GM19025 (cell line): ENCODE results near the gene XRCC5.
A peak's percentile ranks its signal among the peaks of the same experiment; 100 is the strongest.

Experiments
- ATAC-seq: cut with Tn5 transposase; IDR thresholded peaks from one replicate; pipeline ENCODE4 v1.9.1; 2021; ENCODE audit warnings: mild to moderate bottlenecking, low read depth, moderate library complexity; ENCODE audit not compliant: unreplicated experiment

The XRCC5 gene

DNA sequence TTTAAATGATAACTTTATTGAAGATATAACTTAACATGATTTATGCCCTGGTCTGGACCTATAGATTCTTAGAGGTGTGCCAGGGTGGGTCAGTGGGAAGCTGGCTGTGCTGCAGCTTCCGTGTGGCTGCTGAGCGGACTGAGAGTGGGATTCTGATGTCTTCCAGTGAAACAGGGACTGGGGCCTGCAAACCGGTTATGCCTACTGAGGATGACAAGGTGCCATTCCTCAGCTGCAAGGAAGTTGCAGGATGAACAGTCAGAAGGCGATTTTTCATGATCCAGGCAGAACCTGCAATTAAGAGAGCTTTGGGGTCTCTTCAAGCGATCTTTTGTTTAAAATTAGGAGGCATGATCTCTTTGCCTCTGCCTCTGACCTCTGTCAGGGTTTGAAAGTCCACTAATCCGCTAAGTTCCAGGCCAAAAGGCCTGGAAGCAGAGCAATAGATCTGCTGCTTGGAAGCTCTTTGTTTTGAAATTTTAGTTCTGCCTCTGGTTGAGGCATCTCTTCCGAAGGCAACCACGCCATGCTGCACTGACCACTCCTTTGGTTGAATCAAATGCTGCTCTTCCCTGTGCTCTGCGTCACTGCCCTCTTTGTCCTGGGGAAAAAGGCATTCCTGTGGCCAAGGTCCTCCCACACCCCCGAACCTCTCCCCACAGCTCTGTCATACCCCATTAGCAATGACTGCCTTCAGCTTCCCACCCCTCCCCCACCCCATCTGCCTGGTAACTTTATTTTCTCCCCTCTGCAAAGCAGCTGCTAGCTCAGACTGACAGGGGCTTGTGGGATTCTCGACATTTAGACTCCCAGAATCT, 25.5 kb upstream of the XRCC5 start:
- no peak for ATAC-seq

DNA sequence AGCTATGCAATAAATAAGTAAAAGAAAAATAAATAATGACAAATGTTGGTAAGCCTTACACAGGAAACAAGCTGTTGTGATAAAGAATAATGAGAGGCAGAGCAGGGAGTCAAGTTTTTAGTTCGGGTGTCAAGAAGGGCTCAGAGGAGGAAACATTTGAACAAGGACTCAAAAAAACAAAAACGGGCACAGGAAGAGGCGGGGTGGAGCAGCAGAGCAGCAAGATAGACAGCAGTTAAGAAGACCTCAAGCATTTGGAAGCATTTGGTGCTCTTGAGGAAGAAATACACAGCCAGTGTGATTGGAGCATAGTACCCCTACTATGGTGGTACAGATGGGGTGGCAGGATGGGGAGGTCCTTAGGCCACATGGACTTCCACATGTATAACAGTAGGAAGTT, 24.6 kb upstream of the XRCC5 start:
- no peak for ATAC-seq

- no peak for ATAC-seq
These were observed 22.8 kb upstream of the XRCC5 start for GRCh38 chr2:216086207-216086893.

DNA sequence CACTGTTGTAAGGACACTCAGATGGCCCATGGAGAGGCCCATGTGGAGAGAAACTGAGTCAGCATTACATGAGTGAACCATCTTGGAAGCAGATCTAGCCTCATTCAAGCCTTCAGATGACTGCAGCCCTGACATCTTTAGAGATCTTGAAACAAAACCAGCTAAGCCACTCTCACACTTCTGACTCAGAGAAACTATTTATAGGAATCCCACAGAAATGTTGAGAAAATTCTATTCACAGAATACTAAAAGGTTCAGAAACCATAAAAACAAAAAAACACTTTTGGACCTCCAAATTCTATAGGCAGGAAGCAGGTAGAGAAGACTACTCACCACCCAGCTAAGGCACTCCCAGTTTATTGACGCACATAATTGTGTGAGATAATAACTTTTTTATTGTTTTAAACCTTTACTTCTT, 18.8 kb upstream of the XRCC5 start:
- ATAC-seq: no peak

DNA sequence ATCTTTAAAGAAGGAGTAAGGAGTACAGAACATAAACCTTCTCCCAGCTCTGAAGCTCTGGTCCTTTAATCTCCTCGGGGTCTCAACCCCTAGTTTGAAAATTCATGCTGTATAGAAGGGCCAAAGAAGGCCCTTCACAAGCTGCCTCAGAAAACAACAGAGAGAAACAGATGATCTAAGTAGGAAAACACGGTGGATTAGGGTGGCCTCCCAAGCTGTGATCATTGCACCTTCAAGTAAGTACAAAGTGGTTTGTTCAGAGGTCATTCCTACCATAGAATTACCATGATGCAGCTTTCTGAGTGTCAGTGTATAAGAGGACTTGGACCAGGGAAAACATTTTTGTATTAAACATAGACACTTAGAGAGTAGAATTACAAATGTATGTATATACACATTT, 16.5 kb upstream of the XRCC5 start:
- no peak for ATAC-seq

GRCh38 chr2:216094701-216095100, 14.4 kb upstream of the XRCC5 start:
- no peak for ATAC-seq

- no peak for ATAC-seq
These were observed 10.5 kb upstream of the XRCC5 start for GRCh38 chr2:216098421-216099334.

DNA sequence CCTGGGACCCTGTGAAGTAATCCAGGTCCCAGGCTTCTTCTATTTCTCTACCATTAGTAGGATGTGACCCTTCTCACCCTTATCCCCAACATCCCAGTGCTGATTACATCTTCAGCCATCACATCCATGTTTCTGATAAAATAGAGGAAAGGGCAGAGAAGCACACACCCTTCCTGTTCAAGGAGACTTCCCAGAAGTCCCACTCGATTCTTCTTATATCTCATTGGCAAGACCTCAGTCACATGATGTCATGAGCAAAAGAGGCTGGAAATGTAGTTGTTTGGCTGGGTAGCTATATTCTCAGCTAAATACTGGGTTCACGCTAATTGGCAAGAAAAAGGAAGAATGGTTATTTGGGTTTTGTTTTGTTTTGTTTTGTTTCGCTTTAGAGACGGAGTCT, 8.0 kb upstream of the XRCC5 start:
- ATAC-seq: no peak

DNA sequence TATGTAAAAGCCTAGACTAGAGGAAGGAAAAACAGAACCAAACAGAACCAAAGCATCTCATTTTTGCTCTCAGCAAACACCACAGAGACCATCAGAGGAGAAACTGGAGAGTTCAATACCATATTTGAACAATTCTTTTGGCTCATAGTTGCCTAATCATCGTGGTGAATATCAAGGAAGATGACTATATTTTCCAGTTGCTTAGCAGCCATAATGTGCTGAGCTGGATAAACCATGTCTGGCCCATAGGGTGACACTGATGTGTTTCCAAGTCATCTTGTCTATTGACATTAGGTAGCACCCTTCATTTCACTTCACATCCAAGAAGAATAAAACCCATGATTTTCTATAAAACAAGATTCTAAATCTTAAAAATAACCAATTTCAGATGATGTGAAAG, 5.9 kb upstream of the XRCC5 start:
- ATAC-seq: no peak

DNA sequence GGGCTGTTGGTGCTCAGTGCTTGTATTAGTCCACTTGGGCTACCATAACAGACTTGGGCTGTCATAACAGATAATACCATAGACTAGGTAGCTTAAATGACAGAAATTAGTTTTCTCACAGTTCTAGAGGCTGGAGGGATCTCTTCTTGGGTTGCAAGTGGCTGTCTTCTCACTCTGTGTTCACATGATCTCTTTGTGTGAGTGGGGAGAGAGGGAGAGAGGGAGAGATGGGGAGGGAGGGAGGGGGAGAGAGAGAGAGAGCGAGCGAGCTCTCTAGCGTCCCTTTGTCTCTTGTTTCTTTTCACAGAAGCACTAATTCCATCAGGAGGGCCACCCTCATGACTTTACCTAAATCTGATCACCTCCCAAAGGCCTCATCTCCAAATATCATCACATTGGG, 4.5 kb upstream of the XRCC5 start:
- ATAC-seq: no peak

GRCh38 chr2:216107320-216107719, 1.8 kb upstream of the XRCC5 start:
- no peak for ATAC-seq

GRCh38 chr2:216107760-216108159, 1.4 kb upstream of the XRCC5 start:
- ATAC-seq: no peak

DNA sequence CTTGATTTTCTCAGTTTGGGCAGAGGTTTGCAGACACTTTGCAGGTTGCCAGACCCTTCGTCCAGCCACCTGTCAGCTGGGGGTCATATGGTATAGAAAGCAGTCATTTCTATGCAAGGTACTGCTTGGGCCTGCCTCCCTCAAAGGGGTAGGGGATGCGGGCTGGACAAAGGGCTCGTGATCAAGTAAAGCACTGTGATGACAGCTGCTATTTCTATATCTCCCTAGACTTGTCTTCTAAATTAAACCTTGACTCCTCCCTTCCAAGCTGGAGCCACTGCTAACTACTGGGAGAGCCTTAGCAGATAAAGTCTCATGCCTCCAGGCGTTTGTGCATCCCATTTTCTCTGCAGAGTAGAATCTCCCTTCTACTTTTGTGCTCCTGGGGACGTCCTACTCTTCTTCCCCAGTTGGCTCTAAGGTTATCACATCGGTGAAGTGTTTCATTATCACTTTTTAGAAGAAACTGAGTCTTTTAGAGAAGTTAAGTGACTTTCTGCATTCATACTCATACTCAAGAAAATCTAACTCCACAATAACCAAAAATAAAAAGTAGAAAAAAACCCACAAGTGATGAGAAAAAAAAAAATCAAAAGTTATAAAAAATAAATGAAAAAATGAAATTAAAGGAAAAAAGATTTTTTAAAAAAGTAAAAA, 710 bp upstream of the XRCC5 start:
- ATAC-seq: no peak

- ATAC-seq: no peak
These were observed 940 bp downstream of the XRCC5 start for GRCh38 chr2:216109962-216110614.

DNA sequence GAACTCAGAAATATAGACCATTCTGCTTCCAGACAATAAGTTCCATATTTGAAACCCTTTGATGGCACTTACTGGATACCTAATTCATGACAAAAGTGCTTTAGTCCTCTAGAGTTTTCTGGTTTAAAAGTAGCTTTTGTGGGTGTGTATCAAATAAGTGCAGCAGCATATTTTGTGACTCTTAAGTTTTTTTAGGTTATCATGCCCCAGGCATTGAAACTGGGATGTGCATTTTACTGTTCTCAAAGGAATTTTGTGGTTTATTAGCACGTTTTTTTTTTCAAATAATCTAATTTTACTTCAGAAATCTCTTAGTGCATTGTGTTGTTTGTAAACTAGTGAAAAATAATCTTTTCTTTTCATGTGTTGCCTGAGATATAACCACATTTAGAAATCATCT, 1.5 kb downstream of the XRCC5 start:
- ATAC-seq: no peak

- ATAC-seq: no peak
These were observed 2.0 kb downstream of the XRCC5 start for GRCh38 chr2:216111122-216111521.

DNA sequence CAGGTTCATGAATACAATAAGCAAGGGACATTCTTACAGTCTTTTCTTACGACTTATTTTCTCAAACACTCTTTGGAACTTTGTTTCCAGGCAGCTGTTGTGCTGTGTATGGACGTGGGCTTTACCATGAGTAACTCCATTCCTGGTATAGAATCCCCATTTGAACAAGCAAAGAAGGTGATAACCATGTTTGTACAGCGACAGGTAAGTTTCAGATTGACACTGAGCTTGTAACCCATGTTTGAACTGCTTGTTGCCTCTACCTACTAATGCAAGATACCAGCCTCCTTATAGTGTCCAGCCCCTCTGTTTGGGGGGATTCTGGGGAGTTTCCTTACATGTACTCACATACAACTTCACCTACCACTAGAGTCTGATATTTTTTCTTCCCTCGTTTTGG, 3.8 kb downstream of the XRCC5 start:
- no peak for ATAC-seq

GRCh38 chr2:216113572-216113971, 4.4 kb downstream of the XRCC5 start:
- ATAC-seq: peak; percentile 61

- peak; percentile 0 for ATAC-seq
These were observed 5.2 kb downstream of the XRCC5 start for GRCh38 chr2:216114382-216114713.
